ENCODE data around the gene IL10.
A peak's percentile ranks its signal among the peaks of the same experiment; 100 is the strongest.

Gene IL10

GRCh38 chr1:206772243-206772937 lies at the start of gene IL10:
Gene IL10 (minus strand): TSS chr1:206772494. CDS start chr1:206772435, 59 bp downstream.
- DNase-seq (ENCODE audit: low spot score): no peak
- TF ChIP-seq, protein P1, sequence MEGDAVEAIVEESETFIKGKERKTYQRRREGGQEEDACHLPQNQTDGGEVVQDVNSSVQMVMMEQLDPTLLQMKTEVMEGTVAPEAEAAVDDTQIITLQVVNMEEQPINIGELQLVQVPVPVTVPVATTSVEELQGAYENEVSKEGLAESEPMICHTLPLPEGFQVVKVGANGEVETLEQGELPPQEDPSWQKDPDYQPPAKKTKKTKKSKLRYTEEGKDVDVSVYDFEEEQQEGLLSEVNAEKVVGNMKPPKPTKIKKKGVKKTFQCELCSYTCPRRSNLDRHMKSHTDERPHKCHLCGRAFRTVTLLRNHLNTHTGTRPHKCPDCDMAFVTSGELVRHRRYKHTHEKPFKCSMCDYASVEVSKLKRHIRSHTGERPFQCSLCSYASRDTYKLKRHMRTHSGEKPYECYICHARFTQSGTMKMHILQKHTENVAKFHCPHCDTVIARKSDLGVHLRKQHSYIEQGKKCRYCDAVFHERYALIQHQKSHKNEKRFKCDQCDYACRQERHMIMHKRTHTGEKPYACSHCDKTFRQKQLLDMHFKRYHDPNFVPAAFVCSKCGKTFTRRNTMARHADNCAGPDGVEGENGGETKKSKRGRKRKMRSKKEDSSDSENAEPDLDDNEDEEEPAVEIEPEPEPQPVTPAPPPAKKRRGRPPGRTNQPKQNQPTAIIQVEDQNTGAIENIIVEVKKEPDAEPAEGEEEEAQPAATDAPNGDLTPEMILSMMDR (IDR thresholded peaks at IDR 0.05): no peak

GRCh38 chr1:206821493-206821892 lies 49.2 kb upstream of the IL10 start:
- DNase-seq (ENCODE audit: low spot score): no peak
- no peak overlapping the region for H3K4me3 ChIP-seq
- H3K27ac ChIP-seq: no peak overlapping the region
- TF ChIP-seq, protein P1 (IDR thresholded peaks at IDR 0.05): no peak

More at GRCh38 chr1:206772243-206772937, at the start of gene IL10:
- Histone ChIP-seq H3K27ac (peak within 1 kb of the TSS in 1 of 2 donors; percentile 73), H3K4me3 (peak within 1 kb of the TSS; percentile 53)

DNA sequence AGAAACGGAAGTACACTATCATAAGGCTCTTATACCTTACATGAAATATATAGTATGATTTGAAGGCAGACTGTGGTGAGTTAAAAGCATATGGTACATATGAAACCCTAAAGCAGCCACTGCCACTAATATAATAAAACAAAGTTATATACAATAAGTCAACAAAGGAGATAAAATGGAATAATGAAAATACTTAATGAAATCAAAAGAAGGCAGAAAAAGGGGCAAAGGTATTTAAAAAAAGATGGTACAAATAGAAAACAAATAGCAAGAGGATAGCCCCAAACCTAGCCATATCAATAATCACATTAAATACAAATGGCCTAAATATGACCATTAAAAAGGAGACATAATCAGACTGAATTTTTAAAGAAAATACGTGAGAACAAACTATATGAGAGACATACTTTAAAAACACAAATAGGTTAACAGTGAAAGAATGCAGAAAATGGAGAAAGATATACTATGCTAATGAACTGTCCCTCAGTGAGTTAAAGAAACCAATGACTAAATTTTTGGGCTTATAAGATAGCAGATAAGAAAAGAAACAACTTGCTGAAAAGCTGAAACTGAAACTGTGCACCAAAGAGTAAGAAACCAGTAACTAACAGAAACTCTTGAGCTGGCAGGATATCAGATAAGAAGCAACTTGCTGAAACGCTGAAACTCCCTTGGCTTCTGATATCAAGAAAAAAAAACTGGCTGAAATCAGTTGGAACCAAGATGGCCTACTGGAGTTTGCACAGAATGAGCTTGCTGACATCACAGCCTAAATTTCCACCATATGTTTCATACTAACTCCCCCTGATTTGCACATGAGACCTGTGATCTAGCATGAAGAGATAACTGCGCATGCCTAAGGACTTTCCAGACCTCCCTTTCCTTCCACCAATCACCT lies 44.3 kb upstream of the IL10 start:
- no peak overlapping the region for H3K4me3 ChIP-seq
- H3K27ac ChIP-seq: no peak overlapping the region
- TF ChIP-seq, protein P1 (IDR thresholded peaks at IDR 0.05): no peak
- DNase-seq (ENCODE audit: low spot score): no peak

- no peak overlapping the region for H3K27ac ChIP-seq
Observed at GRCh38 chr1:206814716-206815341, 42.5 kb upstream of the IL10 start.

GRCh38 chr1:206812471-206812870 lies 40.2 kb upstream of the IL10 start:
- DNase-seq (ENCODE audit: low spot score): no peak
- no peak overlapping the region for H3K4me3 ChIP-seq
- TF ChIP-seq, protein P1 (IDR thresholded peaks at IDR 0.05): no peak
- H3K27ac ChIP-seq: no peak overlapping the region

More at GRCh38 chr1:206814716-206815341, 42.5 kb upstream of the IL10 start:
- TF ChIP-seq, protein P1 (IDR thresholded peaks at IDR 0.05): no peak
- no peak overlapping the region for H3K4me3 ChIP-seq
- no peak for DNase-seq (ENCODE audit: low spot score)

GRCh38 chr1:206809504-206810084 lies 37.3 kb upstream of the IL10 start:
- H3K27ac ChIP-seq: no peak overlapping the region
- TF ChIP-seq, protein P1 (IDR thresholded peaks at IDR 0.05): no peak
- no peak for DNase-seq (ENCODE audit: low spot score)
- H3K4me3 ChIP-seq: no peak overlapping the region
